ENCODE results near the gene ZBTB14. TPM values are rescaled to one million over a fixed set of nuclear protein-coding genes. Genes with fewer than 3 reads are reported as not detected.

Gene ZBTB14
- total RNA-seq, 4 donors from 2014 or later = 6.8 to 18.8 (median 10.9) TPM

DNA sequence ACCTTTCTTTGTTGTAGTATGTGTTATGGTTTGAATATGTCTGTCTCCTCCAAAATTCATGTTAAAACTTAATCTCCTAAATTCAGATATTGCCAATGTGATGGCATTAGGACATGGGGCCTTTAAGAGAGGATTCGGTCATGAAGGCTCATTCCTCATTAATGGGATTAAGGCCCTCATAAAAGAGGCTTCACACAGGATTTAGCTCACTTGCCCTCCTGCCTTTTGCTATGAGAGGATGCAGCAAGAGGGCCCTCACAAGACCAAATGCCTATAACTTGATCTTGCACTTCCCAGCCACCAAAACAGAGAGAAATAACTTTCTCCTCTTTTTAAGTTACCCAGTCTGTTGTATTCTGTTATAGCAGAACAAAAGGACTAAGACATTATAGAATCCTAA, 19.7 kb downstream of the ZBTB14 start:
- TF ChIP-seq, protein P1, sequence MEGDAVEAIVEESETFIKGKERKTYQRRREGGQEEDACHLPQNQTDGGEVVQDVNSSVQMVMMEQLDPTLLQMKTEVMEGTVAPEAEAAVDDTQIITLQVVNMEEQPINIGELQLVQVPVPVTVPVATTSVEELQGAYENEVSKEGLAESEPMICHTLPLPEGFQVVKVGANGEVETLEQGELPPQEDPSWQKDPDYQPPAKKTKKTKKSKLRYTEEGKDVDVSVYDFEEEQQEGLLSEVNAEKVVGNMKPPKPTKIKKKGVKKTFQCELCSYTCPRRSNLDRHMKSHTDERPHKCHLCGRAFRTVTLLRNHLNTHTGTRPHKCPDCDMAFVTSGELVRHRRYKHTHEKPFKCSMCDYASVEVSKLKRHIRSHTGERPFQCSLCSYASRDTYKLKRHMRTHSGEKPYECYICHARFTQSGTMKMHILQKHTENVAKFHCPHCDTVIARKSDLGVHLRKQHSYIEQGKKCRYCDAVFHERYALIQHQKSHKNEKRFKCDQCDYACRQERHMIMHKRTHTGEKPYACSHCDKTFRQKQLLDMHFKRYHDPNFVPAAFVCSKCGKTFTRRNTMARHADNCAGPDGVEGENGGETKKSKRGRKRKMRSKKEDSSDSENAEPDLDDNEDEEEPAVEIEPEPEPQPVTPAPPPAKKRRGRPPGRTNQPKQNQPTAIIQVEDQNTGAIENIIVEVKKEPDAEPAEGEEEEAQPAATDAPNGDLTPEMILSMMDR (IDR thresholded peaks at IDR 0.05) = no peak
- DNase-seq (ENCODE audit: low spot score) (no peak), ATAC-seq (ENCODE audit: low FRiP score) (no peak)

GRCh38 chr18:5268874-5269273, 26.7 kb downstream of the ZBTB14 start:
- ATAC-seq (ENCODE audit: low FRiP score) = no peak
- TF ChIP-seq, protein P1 (IDR thresholded peaks at IDR 0.05) = no peak
- DNase-seq (ENCODE audit: low spot score) = no peak

GRCh38 chr18:5266721-5267120, 28.8 kb downstream of the ZBTB14 start:
- DNase-seq (ENCODE audit: low spot score) (no peak), ATAC-seq (ENCODE audit: low FRiP score) (no peak)
- TF ChIP-seq, protein P1 (IDR thresholded peaks at IDR 0.05) = no peak

DNA sequence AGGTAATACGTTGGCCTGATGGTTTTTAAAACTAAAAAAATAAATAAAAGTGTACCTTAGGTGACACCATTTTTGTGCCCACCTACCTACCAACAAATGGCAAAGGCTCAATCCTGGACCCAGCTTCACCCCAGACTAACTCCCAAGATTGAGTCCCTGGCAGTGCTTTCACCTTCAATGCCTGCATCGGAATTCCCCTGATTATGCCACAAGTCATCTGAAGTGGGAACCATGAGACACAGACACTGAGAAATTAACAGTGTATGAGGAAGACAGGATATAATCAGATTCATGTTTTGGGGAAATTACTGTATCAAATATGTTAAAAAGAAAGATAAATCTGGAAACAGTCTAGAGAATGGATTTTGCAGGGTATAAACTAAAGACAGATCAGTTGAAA, 41.6 kb downstream of the ZBTB14 start:
- no peak for ATAC-seq (ENCODE audit: low FRiP score)
- TF ChIP-seq, protein P1 (IDR thresholded peaks at IDR 0.05) = no peak
- DNase-seq (ENCODE audit: low spot score) = no peak

DNA sequence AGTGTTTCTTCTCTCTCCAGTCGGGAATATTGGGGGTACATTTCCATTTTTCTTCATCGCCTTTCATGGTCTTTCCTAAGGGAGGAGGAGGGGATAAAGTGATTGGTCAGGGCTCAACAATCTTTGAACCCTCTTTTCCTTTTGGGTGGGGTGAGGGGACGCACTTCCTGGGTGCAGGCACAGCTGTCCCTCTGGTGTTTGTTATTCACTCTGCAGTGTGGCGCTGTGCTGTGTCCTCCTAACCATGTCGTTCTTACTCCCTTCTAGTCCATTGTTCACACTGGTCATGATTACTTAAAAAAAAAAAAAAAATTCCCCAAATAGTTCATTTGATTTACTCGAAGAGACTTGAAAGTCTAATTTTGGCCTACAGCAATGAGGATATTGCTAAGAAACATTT, 44.4 kb downstream of the ZBTB14 start:
- TF ChIP-seq, protein P1 (IDR thresholded peaks at IDR 0.05) = no peak
- ATAC-seq (ENCODE audit: low FRiP score) (no peak), DNase-seq (ENCODE audit: low spot score) (no peak)

- DNase-seq (ENCODE audit: low spot score) = no peak
- ATAC-seq (ENCODE audit: low FRiP score) = no peak
- TF ChIP-seq, protein P1 (IDR thresholded peaks at IDR 0.05) = no peak
Observed at GRCh38 chr18:5250603-5251002, 44.9 kb downstream of the ZBTB14 start.

DNA sequence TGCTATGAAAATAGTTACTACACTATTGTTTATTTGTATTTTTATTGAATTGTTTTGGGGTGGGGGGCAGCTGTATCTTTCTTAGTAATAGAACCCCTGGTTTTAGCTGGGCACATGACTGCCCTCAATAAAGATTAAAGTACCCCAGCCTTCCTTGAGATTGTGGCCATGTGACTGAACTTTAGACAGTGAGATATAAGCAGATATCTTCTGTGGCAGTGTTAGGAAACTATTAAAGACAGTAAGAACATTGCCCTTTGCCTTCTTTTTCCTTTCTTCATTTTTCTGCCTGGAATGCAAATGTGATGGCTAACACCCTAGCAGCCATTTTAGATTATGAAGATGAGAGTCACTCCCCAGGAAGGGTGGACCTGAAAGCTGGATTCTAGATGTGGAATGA, 50.6 kb downstream of the ZBTB14 start:
- DNase-seq (ENCODE audit: low spot score) (no peak), ATAC-seq (ENCODE audit: low FRiP score) (no peak)
- TF ChIP-seq, protein P1 (IDR thresholded peaks at IDR 0.05) = no peak
